ENCODE results near the gene FSD1. TPM values are rescaled to one million over a fixed set of nuclear protein-coding genes. Genes with fewer than 3 reads are reported as not detected.
A peak's percentile ranks its signal among the peaks of the same experiment; 100 is the strongest.

FSD1 gene
- total and polyA plus RNA-seq, 9 of the 15 experiments (the other 6 are each of a cell fraction or from before 2014, with no cell fraction given) = 0.11 to 1.9 (median 0.94) TPM; not detected in 1

- TF ChIP-seq DPF2 (IDR thresholded peaks at IDR 0.05) (no peak), KLF1 (tag; IDR thresholded peaks at IDR 0.05) (no peak), ZBTB5 (IDR thresholded peaks at IDR 0.05) (no peak), PTBP1 (IDR thresholded peaks at IDR 0.05; ENCODE audit: low read depth, low read length) (no peak), HDAC1 (IDR thresholded peaks at IDR 0.05) (peak in 1 of 2 experiments; percentile 90; a peak in 2 of 4 replicates), FOXM1 (IDR thresholded peaks at IDR 0.05; ENCODE audit: low read depth) (no peak), FOXM1 (CRISPR knock-in tag; IDR thresholded peaks at IDR 0.05; ENCODE audit: low read depth) (peak; percentile 72; the same call in 1 of the 2 replicates), SAFB2 (IDR thresholded peaks at IDR 0.05; ENCODE audit: borderline replicate concordance, low read depth, low read length, severe bottlenecking) (no peak), SLC30A9 (CRISPR knock-in tag; IDR thresholded peaks at IDR 0.05) (no peak), IRF2 (CRISPR knock-in tag; IDR thresholded peaks at IDR 0.05) (no peak), SPI1 (IDR thresholded peaks at IDR 0.05; ENCODE audit: borderline replicate concordance, low read depth, low read length) (no peak), E2F4 (CRISPR knock-in tag; IDR thresholded peaks at IDR 0.05; ENCODE audit: low read depth) (no peak), RBM22 (IDR thresholded peaks at IDR 0.05; ENCODE audit: low read depth, low read length, poor library complexity, severe bottlenecking) (no peak), ZNF561 (CRISPR knock-in tag; conservative IDR thresholded peaks at IDR 0.05) (no peak), RFX7 (CRISPR knock-in tag; IDR thresholded peaks at IDR 0.05) (no peak), ZNF24 (IDR thresholded peaks at IDR 0.05) (no peak), ZNF436 (CRISPR knock-in tag; IDR thresholded peaks at IDR 0.05) (no peak), SMAD3 (CRISPR knock-in tag; conservative IDR thresholded peaks at IDR 0.05) (no peak), CHD4 (IDR thresholded peaks at IDR 0.05; ENCODE audit: insufficient read depth, insufficient replicate concordance, low read depth, low read length, poor library complexity, severe bottlenecking) (no peak), CREM (IDR thresholded peaks at IDR 0.05; ENCODE audit: low read depth) (no peak; the same call in 1 of the 2 replicates), NBN (IDR thresholded peaks at IDR 0.05; ENCODE audit: low read depth) (0 out of 2 replicates have a peak, but pooled peaks have one; percentile 11), SIN3A (IDR thresholded peaks at IDR 0.05; ENCODE audit: borderline replicate concordance in 2 of 2, control insufficient read depth in 1 of 2, low read depth in 2 of 2, low read length in 2 of 2) (peak in 1 of 2 experiments; percentile 68; a peak in 1 of 4 replicates), CLOCK (CRISPR knock-in tag; IDR thresholded peaks at IDR 0.05; ENCODE audit: borderline replicate concordance) (no peak)
Observed at GRCh38 chr19:4327252-4327876, 23.0 kb downstream of the FSD1 start (continued).
